Ishikawa (cell line): Measurements from ENCODE around the gene TELO2.

Source experiments
- CEBPB ChIP-seq: IDR thresholded peaks from 2 replicates; pipeline ENCODE4 v1.6.1; 2012
- CREB1 ChIP-seq: IDR thresholded peaks from 2 replicates; pipeline ENCODE4 v1.6.1; 2012; ENCODE audit warnings: low read depth
- EGR1 ChIP-seq: IDR thresholded peaks from 2 replicates; pipeline ENCODE4 v1.6.1; 2012
- EP300 ChIP-seq: IDR thresholded peaks from 2 replicates; pipeline ENCODE4 v1.6.1; 2012; ENCODE audit warnings: borderline replicate concordance
- FOXM1 ChIP-seq: IDR thresholded peaks from 2 replicates; pipeline ENCODE4 v1.6.1; 2012; ENCODE audit warnings: low read depth, borderline replicate concordance
- MAX ChIP-seq: IDR thresholded peaks from 2 replicates; pipeline ENCODE4 v1.6.1; 2012
- NFIC ChIP-seq: IDR thresholded peaks from 2 replicates; pipeline ENCODE4 v1.6.1; 2012
- RAD21 ChIP-seq: IDR thresholded peaks from 2 replicates; pipeline ENCODE4 v1.6.1; 2012; ENCODE audit warnings: low read depth
- REST ChIP-seq: IDR thresholded peaks from 2 replicates; pipeline ENCODE4 v1.6.1; 2012; ENCODE audit warnings: low read depth, mild to moderate bottlenecking
- TAF1 ChIP-seq: IDR thresholded peaks from 2 replicates; pipeline ENCODE4 v1.6.1; 2012; ENCODE audit warnings: low read depth, mild to moderate bottlenecking
- TCF12 ChIP-seq: IDR thresholded peaks from 2 replicates; pipeline ENCODE4 v1.6.1; 2012; ENCODE audit warnings: low read depth
- TEAD4 ChIP-seq: IDR thresholded peaks from 2 replicates; pipeline ENCODE4 v1.6.1; 2012
- USF1 ChIP-seq: IDR thresholded peaks from 2 replicates; pipeline ENCODE4 v1.6.1; 2012
- YY1 ChIP-seq: IDR thresholded peaks from 2 replicates; pipeline ENCODE4 v1.6.1; 2012; ENCODE audit warnings: low read depth
- ZBTB7A ChIP-seq: IDR thresholded peaks from 2 replicates; pipeline ENCODE4 v1.6.1; 2012; ENCODE audit warnings: low read depth

The TELO2 gene

GRCh38 chr16:1487395-1488053 lies 5.6 kb upstream of the TELO2 start:
- no peak for TF ChIP-seq REST
- TF ChIP-seq MAX = no peak
- no peak for TF ChIP-seq RAD21
- no peak for TF ChIP-seq CREB1
- no peak for TF ChIP-seq USF1
- TF ChIP-seq CEBPB = no peak
- TF ChIP-seq NFIC = no peak
- no peak for TF ChIP-seq TAF1
- no peak for TF ChIP-seq TCF12
- TF ChIP-seq YY1 = no peak
- no peak for TF ChIP-seq EP300
- TF ChIP-seq ZBTB7A = no peak
- TF ChIP-seq EGR1 = no peak
- TF ChIP-seq TEAD4 = no peak
- no peak for TF ChIP-seq FOXM1

- TF ChIP-seq CEBPB (no peak), CREB1 (no peak)
These were observed 5.0 kb upstream of the TELO2 start for GRCh38 chr16:1488054-1488601.

GRCh38 chr16:1488619-1489018 lies 4.5 kb upstream of the TELO2 start, which contains the start of gene PTX4:
Gene PTX4, minus strand, starts transcription at chr16:1488944. Its CDS starts 35 bp downstream, at chr16:1488909.
- TF ChIP-seq NFIC (no peak), TCF12 (no peak), TAF1 (no peak), USF1 (no peak), EGR1 (no peak), TEAD4 (no peak), CREB1 (no peak), RAD21 (no peak), EP300 (no peak), MAX (no peak), REST (no peak), ZBTB7A (no peak), FOXM1 (no peak)

GRCh38 chr16:1489077-1489476 lies 4.1 kb upstream of the TELO2 start:
- no peak for TF ChIP-seq TEAD4
- no peak for TF ChIP-seq TCF12
- no peak for TF ChIP-seq EGR1
- TF ChIP-seq TAF1 = no peak
- no peak for TF ChIP-seq CREB1
- no peak for TF ChIP-seq USF1
- no peak for TF ChIP-seq MAX
- no peak for TF ChIP-seq YY1
- TF ChIP-seq EP300 = no peak
- TF ChIP-seq RAD21 = no peak
- TF ChIP-seq ZBTB7A = no peak

- no peak for TF ChIP-seq TEAD4
- no peak for TF ChIP-seq CEBPB
- TF ChIP-seq REST = no peak
- TF ChIP-seq CREB1 = no peak
- TF ChIP-seq EGR1 = no peak
- no peak for TF ChIP-seq TCF12
- TF ChIP-seq ZBTB7A = no peak
- no peak for TF ChIP-seq USF1
- no peak for TF ChIP-seq RAD21
- TF ChIP-seq NFIC = no peak
- no peak for TF ChIP-seq MAX
- TF ChIP-seq FOXM1 = no peak
These were observed 1.8 kb upstream of the TELO2 start for GRCh38 chr16:1491327-1491726.
